Adrenal gland (tissue), 5 donors: ENCODE results near the gene GTPBP2.

Experiments used
- CTCF ChIP-seq, 6 experiments: fragments of 450-650 bp in 4 of 6; fragments of 200-600 bp in 2 of 6; sonication (generic) in 1 of 6; IDR thresholded peaks; 1 replicate in 5 of 6; 2 replicates in 1 of 6; pipeline versions ENCODE4 v1.5.1 to v1.8.0; 2016 to 2021; ENCODE audit warnings: antibody characterized with exemption in 6 of 6, mild to moderate bottlenecking in 2 of 6, moderate library complexity in 1 of 6
- POLR2A ChIP-seq, 2 donors: fragments of 450-650 bp; IDR thresholded peaks; one replicate each; pipeline ENCODE4 v1.6.1; 2017; ENCODE audit warnings: antibody characterized with exemption in 2 of 2, mild to moderate bottlenecking in 2 of 2, moderate library complexity in 1 of 2
- donor health status: DM: no; HTN: no; CAD: no.

GRCh38 chr6:43678341-43678740, 49.3 kb upstream of the GTPBP2 start:
- no peak for TF ChIP-seq CTCF (IDR thresholded peaks at IDR 0.05)
- no peak for TF ChIP-seq POLR2A (IDR thresholded peaks at IDR 0.05)
